ENCODE measurements around the gene ITGA11. TPM values are rescaled to one million over a fixed set of nuclear protein-coding genes. Genes with fewer than 3 reads are reported as not detected.

The ITGA11 gene
- total RNA-seq, 1 donor from 2014 or later, result 4.5 TPM

DNA sequence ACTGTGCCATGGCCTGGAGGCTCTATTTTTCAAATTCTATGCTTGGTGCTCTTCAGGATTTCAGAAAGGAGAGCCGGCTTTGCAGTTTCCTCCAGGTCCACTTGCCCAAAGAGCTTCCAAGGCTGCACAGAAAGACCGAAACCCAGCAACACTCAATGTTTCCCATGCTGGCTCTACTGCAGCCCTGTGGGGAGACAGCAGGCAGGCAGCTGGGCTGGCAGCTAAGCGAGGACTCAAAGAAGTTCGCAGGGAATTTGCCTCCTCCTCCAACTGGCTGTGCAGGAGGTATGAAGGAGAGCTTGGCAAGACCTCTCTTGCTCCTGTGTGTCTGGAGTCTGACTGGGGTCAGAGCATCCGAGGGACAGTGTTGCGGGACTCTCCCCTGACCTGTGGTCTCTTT lies 17.4 kb upstream of the ITGA11 start:
- no peak for DNase-seq (ENCODE audit: low spot score)

- DNase-seq (ENCODE audit: low spot score), result no peak
Measured at GRCh38 chr15:68447976-68448755, 16.2 kb upstream of the ITGA11 start.

- no peak for DNase-seq (ENCODE audit: low spot score)
Measured at GRCh38 chr15:68447209-68447608, 15.2 kb upstream of the ITGA11 start.

DNA sequence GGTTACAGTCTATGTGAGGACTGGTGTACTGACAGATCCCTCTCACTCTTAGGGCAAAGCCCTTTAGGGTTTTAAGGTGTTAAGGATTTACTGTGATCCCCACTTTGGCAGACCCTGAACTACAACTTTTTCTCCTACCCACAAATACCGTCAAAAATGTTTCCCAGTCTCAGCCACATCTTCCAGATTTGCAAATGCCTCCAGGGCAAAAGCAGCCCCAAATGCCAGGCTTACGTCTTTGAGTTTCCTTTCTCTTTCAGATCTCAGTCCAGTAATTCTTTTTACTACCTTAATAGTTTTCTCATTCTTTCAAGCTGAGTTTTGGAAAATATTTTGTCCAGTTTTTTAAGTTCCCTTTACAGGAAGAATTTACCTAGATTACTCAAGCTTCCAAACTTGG lies 13.4 kb upstream of the ITGA11 start:
- no peak for DNase-seq (ENCODE audit: low spot score)

GRCh38 chr15:68444336-68444735 lies 12.4 kb upstream of the ITGA11 start:
- no peak for DNase-seq (ENCODE audit: low spot score)

- DNase-seq (ENCODE audit: low spot score), result no peak
Measured at GRCh38 chr15:68442903-68443302, 10.9 kb upstream of the ITGA11 start.

DNA sequence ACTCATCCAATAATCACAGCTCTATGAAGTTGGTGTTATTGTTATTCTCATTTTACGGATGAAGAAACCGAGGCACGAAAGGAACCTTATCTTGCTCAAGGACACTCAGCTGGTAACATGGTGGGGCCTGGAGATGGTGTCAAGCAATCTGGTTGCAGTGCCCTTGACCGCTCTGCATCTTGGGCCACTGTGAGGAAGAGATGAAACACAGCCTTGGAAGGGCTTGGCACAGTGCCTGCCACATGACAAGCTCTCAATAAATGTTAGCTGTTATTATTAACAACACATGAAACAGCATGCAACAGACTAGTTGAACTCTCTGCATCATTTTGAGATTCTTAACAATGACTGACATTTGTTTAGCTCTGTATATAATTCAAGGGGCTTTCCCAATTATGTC lies 10.1 kb upstream of the ITGA11 start:
- DNase-seq (ENCODE audit: low spot score), result no peak

GRCh38 chr15:68441045-68441743 lies 9.2 kb upstream of the ITGA11 start:
- DNase-seq (ENCODE audit: low spot score), result no peak

- DNase-seq (ENCODE audit: low spot score), result no peak
Measured at GRCh38 chr15:68440136-68440535, 8.2 kb upstream of the ITGA11 start.

GRCh38 chr15:68439506-68439905 lies 7.5 kb upstream of the ITGA11 start:
- no peak for DNase-seq (ENCODE audit: low spot score)

DNA sequence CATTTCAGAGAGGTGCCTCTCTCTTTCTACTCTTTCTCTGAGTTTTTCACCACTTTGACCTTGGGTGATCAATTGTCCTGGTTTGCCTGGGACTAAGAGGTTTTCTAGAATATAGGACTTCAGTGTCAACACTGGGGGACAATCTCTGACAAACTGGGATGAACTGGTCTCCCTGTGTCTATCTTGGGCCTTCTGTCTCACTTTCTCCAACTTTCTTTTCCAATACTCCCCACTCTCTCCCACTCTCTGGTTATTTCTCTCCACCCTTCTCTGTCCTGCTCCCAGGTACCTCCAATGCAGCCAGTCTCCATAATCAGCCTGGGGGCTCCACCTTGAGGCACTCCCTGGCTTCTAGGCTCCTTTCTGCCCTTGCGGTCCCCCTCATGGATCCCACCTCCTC lies 4.7 kb upstream of the ITGA11 start:
- DNase-seq (ENCODE audit: low spot score), result peak; percentile 26

- DNase-seq (ENCODE audit: low spot score), result no peak
Measured at GRCh38 chr15:68435966-68436365, 4.0 kb upstream of the ITGA11 start.

DNA sequence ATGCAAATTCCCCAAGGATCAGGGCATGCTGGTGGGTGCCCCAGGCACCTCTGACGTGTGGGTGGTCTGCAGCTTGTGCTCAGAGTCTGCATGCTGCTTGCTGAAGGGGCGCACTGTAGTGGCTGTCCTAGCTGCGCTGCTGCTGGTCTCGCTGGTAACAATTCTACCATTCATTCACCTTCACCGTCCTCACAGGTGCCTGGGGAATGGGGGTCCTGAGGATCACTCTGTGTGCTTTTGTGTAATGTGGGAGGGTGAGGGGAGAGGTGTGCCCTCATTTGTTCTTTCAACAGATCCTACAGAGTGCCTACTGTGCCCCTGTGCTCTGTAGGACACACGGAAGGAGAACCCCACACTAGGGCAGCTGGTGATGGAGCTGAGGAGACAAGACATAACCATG lies 2.1 kb upstream of the ITGA11 start:
- no peak for DNase-seq (ENCODE audit: low spot score)

GRCh38 chr15:68433551-68433950 lies 1.6 kb upstream of the ITGA11 start:
- no peak for DNase-seq (ENCODE audit: low spot score)

DNA sequence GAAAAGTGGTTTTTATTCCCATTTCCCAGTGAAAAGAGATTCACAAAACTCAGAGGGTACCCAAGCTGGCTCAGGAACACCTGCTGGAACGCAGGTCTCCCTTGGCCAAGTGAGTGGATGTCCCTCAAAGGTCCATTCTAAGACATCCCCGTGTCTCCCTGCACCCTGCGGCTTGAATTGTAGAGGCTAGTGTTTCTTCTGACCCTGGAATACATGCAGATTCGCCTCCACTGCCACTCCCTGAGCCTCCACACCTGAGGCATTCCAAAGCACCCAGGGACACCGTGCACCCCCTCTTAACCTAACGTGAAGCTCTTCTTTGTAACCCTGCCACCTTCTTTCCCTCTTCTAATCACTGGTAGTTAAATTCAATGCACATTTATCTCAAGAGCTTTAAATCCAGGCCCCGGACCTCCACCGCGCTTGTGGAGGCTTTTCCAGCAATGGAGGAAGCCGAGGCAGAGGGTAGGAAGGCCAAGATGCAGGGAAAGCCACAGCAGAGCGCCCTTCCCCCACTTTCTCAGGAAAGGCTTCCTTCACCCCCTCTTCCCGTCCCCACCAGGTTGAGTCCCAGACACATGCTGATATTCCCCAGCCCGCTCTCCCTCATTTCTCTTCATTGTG lies 590 bp upstream of the ITGA11 start:
- peak; percentile 67 for DNase-seq (ENCODE audit: low spot score)

DNA sequence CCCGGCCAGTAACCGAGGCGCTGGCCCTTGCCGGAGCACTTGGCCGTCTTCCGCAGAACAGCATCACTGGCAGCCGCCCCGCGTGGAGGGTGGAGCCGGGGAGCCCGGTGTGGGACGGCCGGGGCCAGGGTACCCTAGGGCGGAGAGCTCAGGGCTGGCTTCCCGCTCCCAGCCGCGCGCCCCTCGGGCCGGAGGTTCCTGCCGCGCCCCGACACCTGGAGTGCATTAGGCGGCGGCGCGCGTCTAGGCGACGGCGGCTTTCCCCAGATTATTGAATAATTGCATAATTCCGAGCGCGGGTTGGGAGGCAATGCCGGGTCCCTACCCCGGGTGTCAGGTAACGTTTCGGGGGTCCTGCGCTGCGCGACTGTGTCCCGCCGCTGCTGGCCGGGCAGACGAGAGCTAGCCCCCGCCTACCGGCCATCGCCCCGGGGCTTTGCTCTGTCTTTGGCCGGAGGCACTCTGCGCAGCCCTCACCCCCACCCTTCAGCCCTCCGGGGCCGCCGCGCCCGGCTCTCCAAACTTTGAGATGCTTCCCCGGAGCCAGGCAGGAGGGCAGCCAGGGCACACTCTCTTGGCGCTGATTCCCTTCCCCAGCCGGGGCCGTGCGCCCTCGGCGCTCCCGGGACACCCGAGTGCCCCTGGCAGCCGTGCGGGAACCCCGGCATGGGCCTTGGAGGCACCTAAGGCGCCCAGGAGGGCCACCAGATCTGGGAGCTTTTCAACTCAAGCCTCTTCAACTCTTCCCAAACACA lies 749 bp downstream of the ITGA11 start:
- peak; percentile 90 for DNase-seq (ENCODE audit: low spot score)

- DNase-seq (ENCODE audit: low spot score), result peak; percentile 35
Measured at GRCh38 chr15:68430471-68431036, 1.4 kb downstream of the ITGA11 start.

DNA sequence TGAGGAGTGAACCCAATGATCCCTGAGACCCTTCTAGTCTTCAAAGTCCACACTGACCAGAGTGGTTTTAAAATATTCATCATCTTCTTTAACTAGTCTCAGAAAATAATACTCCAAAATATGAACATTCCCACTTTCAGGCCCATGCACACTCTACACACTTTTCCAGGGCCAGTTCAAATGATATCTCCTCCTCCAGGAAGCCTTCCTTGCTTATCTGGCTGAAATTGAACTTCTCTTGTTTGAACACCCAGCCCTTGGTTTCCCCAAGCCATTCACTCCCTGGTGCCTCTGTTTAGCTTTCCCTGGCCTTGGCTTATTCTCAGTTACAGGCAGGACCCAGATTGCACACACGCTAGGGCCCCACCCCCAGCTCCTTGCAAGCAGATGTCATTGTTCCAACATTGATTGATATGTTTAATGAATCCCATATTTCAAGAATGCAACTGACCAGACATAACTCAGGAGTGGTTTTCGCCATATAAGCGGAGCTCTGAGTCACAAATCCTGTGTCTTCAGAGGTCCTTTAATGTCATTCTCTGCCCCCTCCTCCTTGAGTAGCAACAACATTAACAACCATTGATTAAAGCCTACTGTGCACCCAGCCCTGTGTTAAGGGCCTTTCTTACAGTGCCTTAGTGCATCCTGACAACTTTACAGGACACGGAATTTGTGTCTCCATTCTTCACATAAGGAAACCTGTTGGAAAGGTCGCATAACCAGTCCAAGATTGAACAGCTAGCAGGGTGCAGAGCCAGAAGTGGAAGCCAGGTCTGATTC lies 2.1 kb downstream of the ITGA11 start:
- DNase-seq (ENCODE audit: low spot score), result no peak

GRCh38 chr15:68428431-68428940 lies 3.5 kb downstream of the ITGA11 start:
- peak; percentile 28 for DNase-seq (ENCODE audit: low spot score)

GRCh38 chr15:68427963-68428362 lies 4.0 kb downstream of the ITGA11 start:
- DNase-seq (ENCODE audit: low spot score), result no peak
